Liver (tissue), 3 donors: ENCODE results near the gene SDC1.

Experiments
- CTCF ChIP-seq: fragments of 150-350 bp; IDR thresholded peaks from 2 replicates; pipeline ENCODE4 v1.5.1; 2017; ENCODE audit warnings: improper control_type of control experiment, low read depth, low read length; ENCODE audit not compliant: missing input control
- GABPA ChIP-seq, 2 donors: IDR thresholded peaks in 1 of 2; conservative IDR thresholded peaks in 1 of 2; 2 replicates each; pipeline ENCODE4 v1.6.1; 2016; ENCODE audit warnings: antibody characterized with exemption in 2 of 2, mild to moderate bottlenecking in 1 of 2, moderate library complexity in 1 of 2
- JUND ChIP-seq, 2 donors: IDR thresholded peaks; 2 replicates each; pipeline ENCODE4 v1.6.1; 2016; ENCODE audit warnings: antibody characterized with exemption in 2 of 2
- RAD21 ChIP-seq, 2 donors: IDR thresholded peaks; 2 replicates each; pipeline ENCODE4 v1.6.1; 2016; ENCODE audit warnings: antibody characterized with exemption in 2 of 2, mild to moderate bottlenecking in 2 of 2
- REST ChIP-seq: IDR thresholded peaks from 2 replicates; pipeline ENCODE4 v1.6.1; 2016; ENCODE audit warnings: antibody characterized with exemption, mild to moderate bottlenecking
- SP1 ChIP-seq: IDR thresholded peaks from 2 replicates; pipeline ENCODE4 v1.6.1; 2018; ENCODE audit warnings: antibody characterized with exemption, mild to moderate bottlenecking
- TF ChIP-seq, protein P1 (sequence below): IDR thresholded peaks from 2 replicates; pipeline ENCODE4 v1.6.1; 2016; ENCODE audit warnings: antibody characterized with exemption
- TF ChIP-seq, protein P2 (sequence below): IDR thresholded peaks from 2 replicates; pipeline ENCODE4 v1.6.1; 2016; ENCODE audit warnings: antibody characterized with exemption
- donor health status: healthy.
- donor health status: healthy.

DNA sequence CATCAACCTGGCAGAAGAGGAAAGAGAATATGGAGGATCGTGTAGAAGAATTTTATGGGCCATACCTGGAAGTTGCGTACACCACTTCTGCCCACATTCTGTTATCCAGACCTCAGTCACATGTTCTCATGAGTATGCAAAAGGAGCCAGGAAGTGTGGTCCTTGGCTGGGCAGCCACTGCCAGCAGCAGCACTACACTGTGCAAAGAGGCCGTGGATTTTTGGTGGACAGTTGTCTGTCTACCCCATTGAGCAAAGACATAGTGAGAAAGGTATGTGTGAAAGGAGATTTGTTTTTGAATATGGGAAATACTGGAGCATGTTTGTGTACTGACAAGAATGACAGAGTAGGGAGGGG, 68.1 kb downstream of the SDC1 start:
- TF ChIP-seq CTCF (no peak), SP1 (no peak), JUND (IDR thresholded peaks at IDR 0.05) (no peak), REST (no peak), GABPA (IDR thresholded peaks at IDR 0.05 in 1 of 2, conservative IDR thresholded peaks at IDR 0.05 in 1 of 2) (no peak), RAD21 (IDR thresholded peaks at IDR 0.05) (no peak)
- TF ChIP-seq, protein P1, sequence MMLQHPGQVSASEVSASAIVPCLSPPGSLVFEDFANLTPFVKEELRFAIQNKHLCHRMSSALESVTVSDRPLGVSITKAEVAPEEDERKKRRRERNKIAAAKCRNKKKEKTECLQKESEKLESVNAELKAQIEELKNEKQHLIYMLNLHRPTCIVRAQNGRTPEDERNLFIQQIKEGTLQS, result no peak
- TF ChIP-seq, protein P2, sequence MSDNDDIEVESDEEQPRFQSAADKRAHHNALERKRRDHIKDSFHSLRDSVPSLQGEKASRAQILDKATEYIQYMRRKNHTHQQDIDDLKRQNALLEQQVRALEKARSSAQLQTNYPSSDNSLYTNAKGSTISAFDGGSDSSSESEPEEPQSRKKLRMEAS, result no peak
